Stimulated activated CD4-positive, alpha-beta T cell treated with anti-CD3 and anti-CD28 coated beads, Interleukin-4, amount 100 ng/mL, for 4 hours (primary cell): Measurements from ENCODE around the gene ZSCAN18.

Experiments used
- DNase-seq, 2 experiments: peaks; one replicate each; pipeline ENCODE4 v3.0.0-alpha.2; 2020

Gene ZSCAN18

GRCh38 chr19:58086825-58087710 lies 11.0 kb downstream of the ZSCAN18 start:
- DNase-seq: no peak

- no peak for DNase-seq
Measured at GRCh38 chr19:58085348-58085875, 12.6 kb downstream of the ZSCAN18 start.

GRCh38 chr19:58084596-58085347 lies 13.3 kb downstream of the ZSCAN18 start:
- no peak for DNase-seq

GRCh38 chr19:58083021-58083420 lies 15.0 kb downstream of the ZSCAN18 start:
- DNase-seq: no peak

- no peak for DNase-seq
Measured at GRCh38 chr19:58079792-58080191, 18.2 kb downstream of the ZSCAN18 start.

GRCh38 chr19:58067240-58067912 lies 30.7 kb downstream of the ZSCAN18 start:
- no peak for DNase-seq

GRCh38 chr19:58063712-58064111 lies 34.3 kb downstream of the ZSCAN18 start:
- no peak for DNase-seq

GRCh38 chr19:58060231-58060630 lies 37.8 kb downstream of the ZSCAN18 start:
- DNase-seq: no peak

- no peak for DNase-seq
Measured at GRCh38 chr19:58059671-58060078, 38.4 kb downstream of the ZSCAN18 start.

GRCh38 chr19:58059003-58059670 lies 38.9 kb downstream of the ZSCAN18 start, which contains the start of gene ZNF135:
TSS of gene ZNF135 (plus strand) at chr19:58059282. CDS start at chr19:58060003, 721 bp downstream.
- peak; percentile 57 to 62 for DNase-seq

GRCh38 chr19:58058467-58058866 lies 39.6 kb downstream of the ZSCAN18 start:
- no peak for DNase-seq

GRCh38 chr19:58056861-58057260 lies 41.2 kb downstream of the ZSCAN18 start:
- no peak for DNase-seq

- DNase-seq: no peak
Measured at GRCh38 chr19:58056261-58056660, 41.8 kb downstream of the ZSCAN18 start.

- DNase-seq: no peak
Measured at GRCh38 chr19:58054901-58055874, 42.8 kb downstream of the ZSCAN18 start.

GRCh38 chr19:58053480-58054156 lies 44.4 kb downstream of the ZSCAN18 start:
- DNase-seq: no peak

GRCh38 chr19:58052256-58052655 lies 45.8 kb downstream of the ZSCAN18 start:
- no peak for DNase-seq

- no peak for DNase-seq
Measured at GRCh38 chr19:58047672-58048071, 50.4 kb downstream of the ZSCAN18 start.

- no peak for DNase-seq
Measured at GRCh38 chr19:58046856-58047255, 51.2 kb downstream of the ZSCAN18 start.

- no peak for DNase-seq
Measured at GRCh38 chr19:58045411-58046050, 52.5 kb downstream of the ZSCAN18 start.

GRCh38 chr19:58044886-58045285 lies 53.1 kb downstream of the ZSCAN18 start:
- DNase-seq: no peak
